CD4-positive, alpha-beta T cell treated with Interleukin-2 at 100 ng/mL for 4 hours (primary cell): ENCODE measurements around the gene SELENOF.
"Not testable (repeated sequence)": the region's sequence is repeated elsewhere in the genome, so short reads cannot be mapped to it uniquely, and the experiment has no call there.

Experiments
- DNase-seq: peaks from one replicate; pipeline ENCODE4 v3.0.0-alpha.2; 2020; ENCODE audit warnings: low spot score

The SELENOF gene

GRCh38 chr1:86856196-86856595 is 57.7 kb downstream of the SELENOF start:
- no peak for DNase-seq

- no peak for DNase-seq
Observed at GRCh38 chr1:86854352-86854751, 59.6 kb downstream of the SELENOF start.

GRCh38 chr1:86852782-86853408 is 61.0 kb downstream of the SELENOF start:
- DNase-seq: no peak

- DNase-seq: no peak
Observed at GRCh38 chr1:86852289-86852688, 61.6 kb downstream of the SELENOF start.

GRCh38 chr1:86849756-86850155 is 64.2 kb downstream of the SELENOF start:
- no peak for DNase-seq

- DNase-seq: no peak
Observed at GRCh38 chr1:86848654-86849053, 65.3 kb downstream of the SELENOF start.

GRCh38 chr1:86846164-86846647 is 67.7 kb downstream of the SELENOF start:
- no peak for DNase-seq

GRCh38 chr1:86845514-86845913 is 68.4 kb downstream of the SELENOF start:
- DNase-seq: no peak

- no peak for DNase-seq
Observed at GRCh38 chr1:86841116-86841515, 72.8 kb downstream of the SELENOF start.

- DNase-seq: peak; percentile 69
Observed at GRCh38 chr1:86833461-86834215, 80.3 kb downstream of the SELENOF start.

- no peak for DNase-seq
Observed at GRCh38 chr1:86832433-86832832, 81.5 kb downstream of the SELENOF start.

- DNase-seq: no peak
Observed at GRCh38 chr1:86829321-86829720, 84.6 kb downstream of the SELENOF start.

- DNase-seq: no peak
Observed at GRCh38 chr1:86828024-86828423, 85.9 kb downstream of the SELENOF start.

GRCh38 chr1:86826856-86827255 is 87.1 kb downstream of the SELENOF start:
- no peak for DNase-seq

GRCh38 chr1:86825319-86825718 is 88.6 kb downstream of the SELENOF start:
- DNase-seq: no peak

GRCh38 chr1:86823821-86824500 is 90.0 kb downstream of the SELENOF start:
- no peak for DNase-seq

- DNase-seq: no peak
Observed at GRCh38 chr1:86823386-86823785, 90.5 kb downstream of the SELENOF start.

- DNase-seq: no peak
Observed at GRCh38 chr1:86822459-86822858, 91.5 kb downstream of the SELENOF start.

GRCh38 chr1:86821956-86822355 is 92.0 kb downstream of the SELENOF start:
- no peak for DNase-seq

- DNase-seq: not testable (repeated sequence)
Observed at GRCh38 chr1:86819970-86820369, 94.0 kb downstream of the SELENOF start.

GRCh38 chr1:86817246-86817826 is 96.6 kb downstream of the SELENOF start:
- DNase-seq: not testable (repeated sequence)

- not testable (repeated sequence) for DNase-seq
Observed at GRCh38 chr1:86814118-86814517, 99.8 kb downstream of the SELENOF start.
